GM18526 (cell line): ENCODE measurements around the gene PRSS27.

Experiments used
- POLR2A ChIP-seq: IDR thresholded peaks from 3 replicates; pipeline ENCODE4 v1.6.1; 2011; ENCODE audit not compliant: insufficient read length; ENCODE audit errors: extremely low read depth

Gene PRSS27

GRCh38 chr16:2675714-2676113, 44.3 kb downstream of the PRSS27 start:
- no peak for TF ChIP-seq POLR2A

GRCh38 chr16:2675021-2675420, 45.0 kb downstream of the PRSS27 start:
- TF ChIP-seq POLR2A = no peak

GRCh38 chr16:2673066-2673999, 46.7 kb downstream of the PRSS27 start:
- TF ChIP-seq POLR2A = peak; percentile 54

- TF ChIP-seq POLR2A = no peak
Measured at GRCh38 chr16:2671741-2672140, 48.3 kb downstream of the PRSS27 start.

GRCh38 chr16:2664574-2664982, 55.4 kb downstream of the PRSS27 start:
- TF ChIP-seq POLR2A = no peak

- TF ChIP-seq POLR2A = no peak
Measured at GRCh38 chr16:2663553-2664546, 56.2 kb downstream of the PRSS27 start.
